HepG2 (cell line): Measurements from ENCODE around the gene ATF1.

Experiments used
- CTCF ChIP-seq: sonication (generic); formaldehyde crosslinking; IDR thresholded peaks from 2 replicates; pipeline ENCODE4 v1.5.0; 2020; ENCODE audit warnings: mild to moderate bottlenecking, missing genetic modification reagents, moderate library complexity
- FUBP1 ChIP-seq: sonication (generic); formaldehyde crosslinking; IDR thresholded peaks from 2 replicates; pipeline ENCODE4 v1.5.1; 2020; ENCODE audit warnings: missing genetic modification reagents, mild to moderate bottlenecking, borderline replicate concordance
- JUND ChIP-seq: sonication (generic); formaldehyde crosslinking; IDR thresholded peaks from 2 replicates; pipeline ENCODE4 v1.8.0; 2022; ENCODE audit warnings: mild to moderate bottlenecking, missing genetic modification reagents
- PAF1 ChIP-seq: IDR thresholded peaks from 2 replicates; pipeline ENCODE4 v1.6.1; 2016; ENCODE audit warnings: missing genetic modification reagents, missing compliant biosample characterization
- RAD21 ChIP-seq: fragments of 450-650 bp; formaldehyde crosslinking; IDR thresholded peaks from 2 replicates; pipeline ENCODE4 v1.5.0; 2020; ENCODE audit warnings: mild to moderate bottlenecking
- SMYD3 ChIP-seq: sonication (generic); formaldehyde crosslinking; IDR thresholded peaks from 2 replicates; pipeline ENCODE4 v1.8.1; 2023; ENCODE audit warnings: mild to moderate bottlenecking, missing genetic modification reagents
- ZBTB7A ChIP-seq: sonication (generic); formaldehyde crosslinking; IDR thresholded peaks from 2 replicates; pipeline ENCODE4 v1.8.0; 2022; ENCODE audit warnings: mild to moderate bottlenecking, missing genetic modification reagents
- ZNF33A ChIP-seq: sonication (generic); formaldehyde crosslinking; IDR thresholded peaks from 2 replicates; pipeline ENCODE4 v1.5.1; 2020; ENCODE audit warnings: missing genetic modification reagents, mild to moderate bottlenecking, moderate library complexity, borderline replicate concordance

- TF ChIP-seq CTCF (CRISPR knock-in tag) (no peak), SMYD3 (no peak), ZBTB7A (CRISPR knock-in tag) (no peak), RAD21 (CRISPR knock-in tag) (no peak), ZNF33A (CRISPR knock-in tag) (no peak), JUND (CRISPR knock-in tag) (no peak), FUBP1 (no peak), PAF1 (no peak)
These were observed 31.3 kb upstream of the ATF1 start for GRCh38 chr12:50732591-50732990.
